ENCODE results near the gene EBI3. TPM values are rescaled to one million over a fixed set of nuclear protein-coding genes. Genes with fewer than 3 reads are reported as not detected.
A peak's percentile ranks its signal among the peaks of the same experiment; 100 is the strongest.

The EBI3 gene
- total and polyA plus RNA-seq, 4 donors, result 1.8 to 7.8 (median 2.5) TPM

- no peak for DNase-seq (ENCODE audit: low spot score)
- no peak overlapping the region for H3K9ac ChIP-seq (ENCODE audit: low read depth in 1 of 2, low read length in 2 of 2)
- no peak for TF ChIP-seq SP1 (IDR thresholded peaks at IDR 0.05)
- no peak for TF ChIP-seq ATF3 (IDR thresholded peaks at IDR 0.05)
- no peak for TF ChIP-seq NR2F2 (IDR thresholded peaks at IDR 0.05)
- no peak for TF ChIP-seq FOXA1 (IDR thresholded peaks at IDR 0.05)
- peak; percentile 11 for TF ChIP-seq CTCF (IDR thresholded peaks at IDR 0.05; ENCODE audit: low read depth, low read length, missing input control)
- TF ChIP-seq MAX (IDR thresholded peaks at IDR 0.05), result no peak
- no peak for TF ChIP-seq ZBTB33 (IDR thresholded peaks at IDR 0.05)
- TF ChIP-seq TAF1 (conservative IDR thresholded peaks at IDR 0.05), result no peak
- peak; percentile 57 to 66 for TF ChIP-seq RAD21 (IDR thresholded peaks at IDR 0.05)
- TF ChIP-seq YY1 (IDR thresholded peaks at IDR 0.05), result no peak
- TF ChIP-seq GABPA (IDR thresholded peaks at IDR 0.05 in 1 of 2, conservative IDR thresholded peaks at IDR 0.05 in 1 of 2), result no peak
- H3K27me3 ChIP-seq (ENCODE audit: control insufficient read depth in 4 of 4, insufficient read depth in 4 of 4, low read length in 3 of 4), result no peaks in the 10 kb centered on the region
- no peaks in the 10 kb centered on the region for H3K9me3 ChIP-seq (ENCODE audit: control insufficient read depth in 4 of 4, low read length in 3 of 4)
- no peak overlapping the region for H3K27ac ChIP-seq (ENCODE audit: low read depth in 1 of 2, low read length in 2 of 2)
- no peaks in the 10 kb centered on the region for H3K36me3 ChIP-seq (ENCODE audit: control insufficient read depth in 4 of 4, insufficient read depth in 3 of 4, low read depth in 1 of 4, low read length in 3 of 4)
- no peak overlapping the region for H3K4me3 ChIP-seq (ENCODE audit: low read depth in 1 of 3, low read length in 3 of 3)
- H3K4me1 ChIP-seq (ENCODE audit: control insufficient read depth in 4 of 4, insufficient read depth in 4 of 4, low read length in 3 of 4), result peaks cover 0 to 5% (median 0%) of the 10 kb centered on the region in 4 donors
- WGBS, result 80% methylated on average over 10 of the region's 10 CpGs
Observed at GRCh38 chr19:4206818-4207484, 22.4 kb upstream of the EBI3 start.

GRCh38 chr19:4208385-4209094 lies 20.8 kb upstream of the EBI3 start:
- Histone ChIP-seq H3K36me3 (ENCODE audit: control insufficient read depth in 4 of 4, insufficient read depth in 3 of 4, low read depth in 1 of 4, low read length in 3 of 4) (no peaks in the 10 kb centered on the region), H3K4me1 (ENCODE audit: control insufficient read depth in 4 of 4, insufficient read depth in 4 of 4, low read length in 3 of 4) (peaks cover 0 to 5% (median 0%) of the 10 kb centered on the region in 4 donors), H3K9ac (ENCODE audit: low read depth in 1 of 2, low read length in 2 of 2) (no peak overlapping the region), H3K27ac (ENCODE audit: low read depth in 1 of 2, low read length in 2 of 2) (no peak overlapping the region), H3K9me3 (ENCODE audit: control insufficient read depth in 4 of 4, low read length in 3 of 4) (no peaks in the 10 kb centered on the region), H3K27me3 (ENCODE audit: control insufficient read depth in 4 of 4, insufficient read depth in 4 of 4, low read length in 3 of 4) (no peaks in the 10 kb centered on the region), H3K4me3 (ENCODE audit: low read depth in 1 of 3, low read length in 3 of 3) (no peak overlapping the region)
- TF ChIP-seq NR2F2 (IDR thresholded peaks at IDR 0.05) (no peak), GABPA (IDR thresholded peaks at IDR 0.05 in 1 of 2, conservative IDR thresholded peaks at IDR 0.05 in 1 of 2) (no peak), HNF4G (IDR thresholded peaks at IDR 0.05) (no peak), RAD21 (IDR thresholded peaks at IDR 0.05) (peak; percentile 65 to 79), JUND (IDR thresholded peaks at IDR 0.05) (no peak), CTCF (IDR thresholded peaks at IDR 0.05; ENCODE audit: low read depth, low read length, missing input control) (peak; percentile 47), HNF4A (conservative IDR thresholded peaks at IDR 0.05) (no peak), TAF1 (conservative IDR thresholded peaks at IDR 0.05) (no peak), EGR1 (IDR thresholded peaks at IDR 0.05; ENCODE audit: low read depth in 2 of 2) (no peak), ZBTB33 (IDR thresholded peaks at IDR 0.05) (no peak)
- WGBS, result 76% methylated on average over 13 of the region's 13 CpGs
- no peak for DNase-seq (ENCODE audit: low spot score)

All from liver (tissue), 9 donors.